H1 (cell line): ENCODE results near the gene HBD. TPM values are rescaled to one million over a fixed set of nuclear protein-coding genes. Genes with fewer than 3 reads are reported as not detected.
"Not testable (repeated sequence)": the region's sequence is repeated elsewhere in the genome, so short reads cannot be mapped to it uniquely, and the experiment has no call there.

Experiments
- CTCF ChIA-PET: fragments of 300-600 bp; sonication (Branson Sonifier 250); formaldehyde crosslinking; loops from one replicate; lab custom pipeline; 2021; ENCODE audit not compliant: partially characterized antibody; lab: Charles Lee
- POLR2A ChIA-PET: fragments of 300-600 bp; sonication (Branson Sonifier 250); formaldehyde crosslinking; loops from one replicate; lab custom pipeline; 2021; ENCODE audit warnings: inconsistent platforms; ENCODE audit not compliant: partially characterized antibody; lab: Charles Lee
- DNase-seq, 2 experiments: peaks; one replicate each; pipeline versions ENCODE4 v3.0.0 to v3.0.0-alpha.2; 2010 to 2022; ENCODE audit warnings: low spot score in 2 of 2, low read depth in 1 of 2, mixed read lengths in 1 of 2
- FAIRE-seq: peaks from 2 replicates; lab custom pipeline; 2011; peaks lifted over from hg19 to GRCh38; lab: Jason Lieb, UNC
- H2AFZ ChIP-seq: 2 replicates; pipeline ENCODE4 v1.8.1; 2012; ENCODE audit warnings: low read length, inconsistent platforms
- H2AK5ac ChIP-seq: 2 replicates; pipeline ENCODE4 v1.6.1; 2013; ENCODE audit warnings: low read depth, low read length
- H2BK120ac ChIP-seq: replicated peaks from 2 replicates; pipeline ENCODE3; 2013; ENCODE audit warnings: low read depth, low read length, inconsistent platforms
- H2BK12ac ChIP-seq: 2 replicates; pipeline ENCODE4 v1.6.1; 2013; ENCODE audit warnings: low read depth, low read length
- H2BK15ac ChIP-seq: 2 replicates; pipeline ENCODE4 v1.6.1; 2013; ENCODE audit warnings: low read length
- H2BK20ac ChIP-seq: 2 replicates; pipeline ENCODE4 v1.6.1; 2013; ENCODE audit warnings: low read length
- H2BK5ac ChIP-seq: 2 replicates; pipeline ENCODE4 v1.6.1; 2013; ENCODE audit warnings: low read depth, low read length
- H3K14ac ChIP-seq: 2 replicates; pipeline ENCODE4 v1.6.1; 2013; ENCODE audit warnings: inconsistent platforms; ENCODE audit not compliant: insufficient read length
- H3K18ac ChIP-seq: 2 replicates; pipeline ENCODE4 v1.6.1; 2013; ENCODE audit warnings: low read length; ENCODE audit errors: extremely low read depth
- H3K23ac ChIP-seq: 2 replicates; pipeline ENCODE4 v1.6.1; 2013; ENCODE audit warnings: inconsistent platforms; ENCODE audit not compliant: insufficient read length
- H3K23me2 ChIP-seq: 2 replicates; pipeline ENCODE4 v1.6.1; 2013; ENCODE audit warnings: low read depth, low read length
- H3K27ac ChIP-seq: 2 replicates; pipeline ENCODE4 v1.6.1; 2011; ENCODE audit warnings: low read depth, low read length, inconsistent platforms
- H3K27me3 ChIP-seq, 4 experiments: replicated peaks in 1 of 4; 1 replicate in 1 of 4; 2 replicates in 3 of 4; pipeline versions ENCODE4 v1.6.1 to v1.8.1; 2011 to 2013; ENCODE audit warnings: low read length in 3 of 4, mild to moderate bottlenecking in 3 of 4, inconsistent platforms in 2 of 4, mixed read lengths in 2 of 4, moderate library complexity in 1 of 4; ENCODE audit not compliant: control insufficient read depth in 3 of 4, insufficient read depth in 3 of 4; ENCODE audit errors: extremely low read depth in 1 of 4
- H3K36me3 ChIP-seq, 4 experiments: 2 replicates each; pipeline versions ENCODE4 v1.6.1 to v1.8.1; 2011 to 2013; ENCODE audit warnings: mild to moderate bottlenecking in 4 of 4, low read length in 3 of 4, moderate library complexity in 2 of 4, control low read depth in 1 of 4, inconsistent platforms in 1 of 4; ENCODE audit not compliant: insufficient read depth in 4 of 4, control insufficient read depth in 2 of 4
- H3K4ac ChIP-seq: replicated peaks from 2 replicates; pipeline ENCODE3; 2013; ENCODE audit warnings: low read length, low read depth, mixed read lengths, inconsistent platforms; ENCODE audit not compliant: insufficient read length
- H3K4me1 ChIP-seq, 4 experiments: replicated peaks in 1 of 4; 1 replicate in 1 of 4; 2 replicates in 3 of 4; pipeline versions ENCODE4 v1.6.1 to v1.8.1; 2011 to 2013; ENCODE audit warnings: low read length in 3 of 4, inconsistent platforms in 2 of 4, mixed read lengths in 1 of 4; ENCODE audit not compliant: insufficient read depth in 4 of 4, control insufficient read depth in 3 of 4
- H3K4me2 ChIP-seq, 2 experiments: 2 replicates each; pipeline versions ENCODE4 v1.6.1 to v1.8.1; 2011 to 2013; ENCODE audit warnings: low read depth in 2 of 2, low read length in 2 of 2, control low read depth in 1 of 2, inconsistent platforms in 1 of 2, mild to moderate bottlenecking in 1 of 2; ENCODE audit not compliant: insufficient read depth in 1 of 2
- H3K4me3 ChIP-seq, 4 experiments: fragments of 200-600, 300-600 bp in 1 of 4; sonication (generic), shearing (Covaris generic), sonication (Bioruptor Twin) in 1 of 4; 2 replicates each; pipeline versions ENCODE4 v1.5.1 to v1.8.1; 2011 to 2016; ENCODE audit warnings: low read length in 4 of 4, low read depth in 3 of 4, control low read depth in 2 of 4, inconsistent platforms in 2 of 4, mild to moderate bottlenecking in 2 of 4, mixed read lengths in 1 of 4, moderate library complexity in 1 of 4; ENCODE audit not compliant: insufficient read depth in 2 of 4; ENCODE audit errors: extremely low read depth in 1 of 4
- H3K56ac ChIP-seq: replicated peaks from 2 replicates; pipeline ENCODE3; 2013; ENCODE audit warnings: low read depth, mild to moderate bottlenecking, mixed read lengths, low read length, inconsistent platforms; ENCODE audit not compliant: insufficient read length
- H3K79me1 ChIP-seq: 2 replicates; pipeline ENCODE4 v1.6.1; 2013; ENCODE audit warnings: low read depth, low read length, control low read depth
- H3K79me2 ChIP-seq, 2 experiments: 2 replicates each; pipeline versions ENCODE4 v1.6.1 to v1.8.1; 2012 to 2013; ENCODE audit warnings: low read length in 2 of 2, mild to moderate bottlenecking in 2 of 2, inconsistent platforms in 1 of 2; ENCODE audit not compliant: insufficient read depth in 2 of 2, control insufficient read depth in 1 of 2
- H3K9ac ChIP-seq, 4 experiments: replicated peaks in 1 of 4; 1 replicate in 1 of 4; 2 replicates in 3 of 4; pipeline versions ENCODE4 v1.6.1 to v1.8.1; 2011 to 2013; ENCODE audit warnings: low read depth in 3 of 4, low read length in 3 of 4, control low read depth in 2 of 4, mild to moderate bottlenecking in 2 of 4, moderate library complexity in 2 of 4, inconsistent platforms in 1 of 4; ENCODE audit errors: extremely low read depth in 1 of 4
- H3K9me3 ChIP-seq, 2 experiments: 2 replicates each; pipeline versions ENCODE4 v1.6.1 to v1.8.1; 2012 to 2013; ENCODE audit warnings: mild to moderate bottlenecking in 2 of 2, moderate library complexity in 2 of 2, control low read depth in 1 of 2, inconsistent platforms in 1 of 2, low read depth in 1 of 2, low read length in 1 of 2, mixed read lengths in 1 of 2; ENCODE audit not compliant: insufficient read depth in 2 of 2
- H4K20me1 ChIP-seq, 2 experiments: replicated peaks in 1 of 2; 2 replicates each; pipeline versions ENCODE3 to v1.8.1; 2011 to 2013; ENCODE audit warnings: inconsistent platforms in 2 of 2, low read length in 2 of 2, mild to moderate bottlenecking in 1 of 2; ENCODE audit not compliant: insufficient read depth in 2 of 2, control insufficient read depth in 1 of 2
- H4K5ac ChIP-seq: 2 replicates; pipeline ENCODE4 v1.6.1; 2013; ENCODE audit warnings: low read length, low read depth, mixed read lengths, inconsistent platforms; ENCODE audit not compliant: insufficient read length
- H4K8ac ChIP-seq: 2 replicates; pipeline ENCODE4 v1.8.0; 2013; ENCODE audit warnings: mild to moderate bottlenecking, moderate library complexity, low read length, inconsistent platforms; ENCODE audit not compliant: insufficient read depth; ENCODE audit errors: extremely low read depth
- H4K91ac ChIP-seq: replicated peaks from 2 replicates; pipeline ENCODE3; 2013; ENCODE audit warnings: low read length, mixed read lengths, inconsistent platforms; ENCODE audit not compliant: insufficient read length
- CREB1 ChIP-seq: IDR thresholded peaks from 2 replicates; pipeline ENCODE4 v1.6.1; 2012; ENCODE audit warnings: inconsistent platforms
- CTCF ChIP-seq, 3 experiments: IDR thresholded peaks; 1 replicate in 2 of 3; 2 replicates in 1 of 3; pipeline versions ENCODE4 v1.5.1 to v1.6.1; 2011; ENCODE audit warnings: low read length in 3 of 3, mild to moderate bottlenecking in 3 of 3, inconsistent platforms in 2 of 3, low read depth in 1 of 3, moderate library complexity in 1 of 3; ENCODE audit not compliant: insufficient read depth in 1 of 3; ENCODE audit errors: control extremely low read depth in 1 of 3
- EZH2 ChIP-seq: fragments of 200-600 bp; sonication (generic); IDR thresholded peaks from 2 replicates; pipeline ENCODE4 v1.7.1; 2012; ENCODE audit warnings: low read depth, mild to moderate bottlenecking, moderate library complexity, low read length, inconsistent platforms; ENCODE audit not compliant: severe bottlenecking
- POU5F1 ChIP-seq: IDR thresholded peaks from 2 replicates; pipeline ENCODE4 v1.6.1; 2011; ENCODE audit warnings: low read depth, mild to moderate bottlenecking, low read length, moderate library complexity
- WGBS, 2 experiments: shearing (Covaris generic) in 1 of 2; methylation state at CpG; one replicate each; pipeline versions ENCODE4 v1.1.6 to v1.1.7; 2013 to 2015; ENCODE audit warnings: low lambda C conversion rate in 2 of 2, mixed read lengths in 2 of 2, inconsistent platforms in 1 of 2, low coverage in 1 of 2, missing lambda C conversion rate in 1 of 2; ENCODE audit not compliant: insufficient replicate concordance in 2 of 2, insufficient coverage in 1 of 2, insufficient read length in 1 of 2; ENCODE audit errors: extremely low coverage in 1 of 2, missing lambda C conversion rate in 1 of 2; 5-methylcytosine and 5-hydroxymethylcytosine counted together
- polyA plus RNA-seq, 7 experiments: library from polyadenylated mRNA; depleted of rRNA in 3 of 7; stranded (reverse) in 5 of 7; unstranded in 2 of 7; fragments of >200 nt in 5 of 7; fragments of 200-250 nt in 2 of 7; gene quantifications; 1 replicate in 5 of 7; 2 replicates in 1 of 7; 4 replicates in 1 of 7; pipeline versions ENCODE4 v1.2.1 to v1.2.3, GENCODE V29; 2011 to 2013; ENCODE audit warnings: missing spikeins in 2 of 7, mixed read lengths in 2 of 7
- total RNA-seq: library from RNA; stranded (reverse); fragmentation: NEBNext Ultra II Directional; extraction: Animal tissue kit (Norgen Biotek cat#: 25700); gene quantifications from 2 replicates; pipeline ENCODE4 v1.2.1, GENCODE V29; 2021

HBD gene
- total and polyA plus RNA-seq, 2 of the 8 experiments (the other 6 are each of a cell fraction or from before 2014, with no cell fraction given) = not detected

DNA sequence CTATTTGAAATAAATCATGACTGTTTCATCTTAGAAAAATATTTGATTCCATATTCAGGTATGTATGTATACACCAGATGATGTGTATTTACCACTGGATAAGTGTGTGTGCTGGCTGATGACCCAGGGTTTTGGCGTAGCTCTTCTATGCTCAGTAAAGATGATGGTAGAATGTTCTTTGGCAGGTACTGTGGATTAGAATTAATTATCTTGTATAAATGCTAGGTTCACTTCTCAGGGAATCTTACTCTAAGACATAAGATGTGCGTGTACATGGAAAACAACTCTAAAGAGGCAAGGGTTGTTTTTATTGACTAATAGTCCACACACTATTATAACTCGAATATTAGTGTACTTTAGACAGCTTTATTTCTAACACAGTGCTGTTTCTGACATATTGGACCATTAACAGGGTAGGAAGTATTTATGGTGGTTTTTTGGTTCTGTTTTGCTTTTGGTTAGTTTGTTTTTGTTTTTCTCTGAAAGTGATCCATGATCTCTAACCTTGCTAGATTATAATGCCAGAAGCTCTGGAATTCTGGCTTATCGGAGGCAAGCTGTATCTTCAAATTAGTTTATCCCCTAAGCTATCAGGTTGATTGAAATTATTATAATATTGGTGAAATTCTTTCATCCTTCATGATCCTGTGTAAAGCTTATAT lies 16.4 kb upstream of the HBD start (continued):
- TF ChIP-seq POU5F1 (no peak), CREB1 (no peak), EZH2 (no peak), CTCF (IDR thresholded peaks at IDR 0.05; ENCODE audit: control extremely low read depth in 1 of 3, insufficient read depth in 1 of 3, low read depth in 1 of 3, low read length in 3 of 3) (no peak)

GRCh38 chr11:5249807-5250396 lies 15.6 kb upstream of the HBD start, which contains the start of gene HBG1:
TSS of gene HBG1 (minus strand) at chr11:5249857. CDS start at chr11:5249804, 53 bp downstream.
- H2BK5ac ChIP-seq, H2BK20ac ChIP-seq, H3K14ac ChIP-seq, H3K9ac ChIP-seq, DNase-seq, H4K20me1 ChIP-seq, H3K79me1 ChIP-seq, H3K27me3 ChIP-seq, H3K9me3 ChIP-seq, H2AFZ ChIP-seq, FAIRE-seq, H3K27ac ChIP-seq, H3K18ac ChIP-seq, H3K23me2 ChIP-seq, H3K79me2 ChIP-seq, POLR2A ChIA-PET, H3K4me3 ChIP-seq, H2BK120ac ChIP-seq, H2AK5ac ChIP-seq, H4K5ac ChIP-seq, H4K8ac ChIP-seq, H3K4ac ChIP-seq, H2BK12ac ChIP-seq, H3K36me3 ChIP-seq, H3K4me1 ChIP-seq, H3K4me2 ChIP-seq, H3K23ac ChIP-seq, H3K56ac ChIP-seq, H2BK15ac ChIP-seq, H4K91ac ChIP-seq: not testable (repeated sequence)
- CTCF ChIA-PET = interaction anchor here (1.1 kb wide), 1 partner anchor 31 kb away, joined by 3 read pairs; no protein-coding TSS in a partner anchor
- 91% methylated on average over 2 of the region's 9 CpGs; no CpG with 5 or more reads in 1 of the 2 experiments for WGBS, 2 experiments
